22Rv1 (cell line): Measurements from ENCODE around the gene TSPOAP1.

Source experiments
- H3K27ac ChIP-seq: fragments of 450-650 bp; 2 replicates; pipeline ENCODE4 v1.5.1; 2017
- ZFX ChIP-seq: fragments of 450-650 bp; IDR thresholded peaks from 2 replicates; pipeline ENCODE4 v1.6.1; 2017; ENCODE audit warnings: antibody characterized with exemption, borderline replicate concordance
- TF ChIP-seq, protein P1 (sequence below): fragments of 450-650 bp; IDR thresholded peaks from 2 replicates; pipeline ENCODE4 v1.5.1; 2017; ENCODE audit warnings: mild to moderate bottlenecking

The TSPOAP1 gene

DNA sequence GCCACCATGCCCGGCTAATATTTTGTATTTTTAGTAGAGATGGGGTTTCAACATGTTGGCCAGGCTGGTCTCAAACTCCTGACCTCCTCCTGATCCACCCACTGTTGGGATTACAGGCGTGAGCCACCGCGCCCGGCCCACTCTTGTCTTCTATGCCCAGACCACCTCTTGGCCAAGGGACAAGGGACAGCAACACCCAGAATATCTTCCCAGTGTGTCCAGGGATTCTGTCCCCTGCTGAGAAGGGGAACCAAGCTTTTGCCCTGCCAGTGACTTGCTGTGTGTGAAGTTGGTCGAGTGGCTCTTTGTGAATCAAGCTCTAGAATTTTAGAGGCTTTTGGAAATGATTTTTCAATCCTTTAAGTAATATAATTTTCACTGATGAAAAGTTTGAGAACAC lies 46.2 kb downstream of the TSPOAP1 start:
- no peak for TF ChIP-seq ZFX
- TF ChIP-seq, protein P1, sequence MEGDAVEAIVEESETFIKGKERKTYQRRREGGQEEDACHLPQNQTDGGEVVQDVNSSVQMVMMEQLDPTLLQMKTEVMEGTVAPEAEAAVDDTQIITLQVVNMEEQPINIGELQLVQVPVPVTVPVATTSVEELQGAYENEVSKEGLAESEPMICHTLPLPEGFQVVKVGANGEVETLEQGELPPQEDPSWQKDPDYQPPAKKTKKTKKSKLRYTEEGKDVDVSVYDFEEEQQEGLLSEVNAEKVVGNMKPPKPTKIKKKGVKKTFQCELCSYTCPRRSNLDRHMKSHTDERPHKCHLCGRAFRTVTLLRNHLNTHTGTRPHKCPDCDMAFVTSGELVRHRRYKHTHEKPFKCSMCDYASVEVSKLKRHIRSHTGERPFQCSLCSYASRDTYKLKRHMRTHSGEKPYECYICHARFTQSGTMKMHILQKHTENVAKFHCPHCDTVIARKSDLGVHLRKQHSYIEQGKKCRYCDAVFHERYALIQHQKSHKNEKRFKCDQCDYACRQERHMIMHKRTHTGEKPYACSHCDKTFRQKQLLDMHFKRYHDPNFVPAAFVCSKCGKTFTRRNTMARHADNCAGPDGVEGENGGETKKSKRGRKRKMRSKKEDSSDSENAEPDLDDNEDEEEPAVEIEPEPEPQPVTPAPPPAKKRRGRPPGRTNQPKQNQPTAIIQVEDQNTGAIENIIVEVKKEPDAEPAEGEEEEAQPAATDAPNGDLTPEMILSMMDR = no peak

DNA sequence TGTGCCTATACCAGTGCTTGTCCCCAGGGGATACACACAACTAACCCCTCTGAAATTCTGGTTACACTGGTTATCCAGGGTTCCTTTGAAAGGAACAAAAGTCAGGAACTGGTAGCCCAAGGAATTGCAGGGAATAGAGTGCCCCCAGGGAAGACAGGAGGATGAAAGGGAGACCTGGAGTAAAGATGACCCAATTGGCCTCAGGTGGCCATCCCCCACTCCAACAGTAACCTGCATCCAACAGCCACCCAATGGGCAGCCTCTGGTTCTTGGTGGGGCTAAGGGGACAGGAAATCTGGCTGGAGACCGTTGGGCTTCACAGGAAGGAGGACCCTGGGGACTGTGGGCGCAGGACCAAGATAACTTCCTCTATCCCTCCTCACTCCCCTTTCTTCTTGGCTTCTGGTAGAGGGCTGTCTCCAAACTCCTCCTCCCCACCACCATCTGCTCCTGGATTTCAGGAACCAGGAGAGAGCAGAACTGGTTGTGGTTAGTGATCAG lies 47.0 kb downstream of the TSPOAP1 start:
- no peak for TF ChIP-seq ZFX
- TF ChIP-seq, protein P1 = no peak
- H3K27ac ChIP-seq = no peak overlapping the region

More for the DNA sequence above, 46.2 kb downstream of the TSPOAP1 start:
- no peak overlapping the region for H3K27ac ChIP-seq

DNA sequence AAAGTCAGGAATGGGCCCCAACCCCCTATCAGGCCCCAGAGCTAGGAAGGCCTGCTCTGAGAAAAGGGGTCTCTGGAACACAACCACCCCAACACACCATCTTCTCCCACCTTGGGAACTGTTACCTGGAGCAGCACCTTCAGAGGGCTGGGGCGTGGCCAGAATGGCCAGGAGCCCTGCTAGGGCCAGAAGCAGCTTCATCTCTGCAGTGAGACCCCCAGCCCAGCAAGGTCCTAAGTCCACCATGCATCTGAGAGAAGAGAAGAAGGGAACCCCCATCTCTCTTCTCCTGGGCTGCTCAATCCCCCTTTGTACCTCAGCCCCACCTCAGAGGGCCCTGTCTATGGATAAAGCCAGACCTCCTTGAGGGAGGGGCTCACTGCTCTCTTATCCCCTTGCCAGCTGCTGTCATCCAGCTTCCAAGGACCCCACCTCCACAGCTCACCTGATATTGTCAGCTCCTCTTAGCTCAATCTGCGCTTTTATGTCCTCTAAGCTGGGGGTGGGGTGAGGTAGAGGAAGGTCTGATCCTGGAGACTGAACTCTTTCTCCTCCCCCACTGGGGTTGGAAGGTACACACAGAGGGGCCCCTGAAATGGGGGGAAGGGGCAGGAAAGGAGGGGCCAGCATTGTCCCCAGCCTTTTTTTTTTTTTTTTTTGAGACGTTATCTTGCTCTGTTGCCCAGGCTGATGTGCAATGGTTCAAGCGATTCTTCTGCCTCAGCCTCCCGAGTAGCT lies 47.9 kb downstream of the TSPOAP1 start, which contains the start of gene MPO:
Gene MPO, minus strand, starts transcription at position 456 of the 738 bp plus-strand sequence. Its CDS starts 177 bp downstream, at position 279.
- H3K27ac ChIP-seq = no peak within 1 kb of the TSS
- no peak for TF ChIP-seq ZFX
- TF ChIP-seq, protein P1 = no peak

DNA sequence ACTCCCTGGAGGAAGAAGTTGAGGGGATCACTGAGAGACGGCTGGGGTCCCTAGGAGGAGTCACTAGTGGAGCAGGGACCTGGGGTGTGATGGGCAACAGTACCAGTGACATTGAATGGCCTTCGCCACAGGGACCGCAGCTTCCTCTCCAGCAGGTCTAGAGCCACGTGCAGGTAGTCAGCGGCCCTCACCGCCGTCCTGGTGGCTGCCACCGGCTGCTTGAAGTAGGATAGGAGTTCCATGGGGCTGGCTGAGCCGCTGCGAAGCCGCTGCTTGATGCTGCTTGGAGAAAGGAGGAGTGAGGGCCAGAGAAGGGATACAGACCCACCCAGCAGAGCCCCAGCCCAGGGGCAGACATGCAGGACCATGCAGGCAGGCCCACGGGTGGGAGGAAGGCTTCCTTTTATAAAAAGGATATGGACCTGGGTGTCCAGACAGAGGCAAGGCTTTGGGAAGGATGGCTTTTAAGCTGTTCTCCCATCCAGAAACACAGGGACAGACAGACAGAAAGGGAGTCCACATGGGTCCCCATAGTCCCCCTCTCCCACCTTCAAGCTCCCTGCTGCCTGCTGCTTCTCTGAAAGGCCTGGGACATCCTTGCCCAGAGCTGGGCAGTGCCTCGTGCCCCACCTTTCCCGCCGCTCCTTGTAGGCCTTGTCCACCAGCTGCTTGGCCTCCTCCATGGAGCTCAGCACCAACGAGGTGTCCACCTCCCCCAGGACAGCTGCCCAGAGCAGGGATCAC lies 48.7 kb downstream of the TSPOAP1 start:
- TF ChIP-seq, protein P1 = no peak
- TF ChIP-seq ZFX = no peak

DNA sequence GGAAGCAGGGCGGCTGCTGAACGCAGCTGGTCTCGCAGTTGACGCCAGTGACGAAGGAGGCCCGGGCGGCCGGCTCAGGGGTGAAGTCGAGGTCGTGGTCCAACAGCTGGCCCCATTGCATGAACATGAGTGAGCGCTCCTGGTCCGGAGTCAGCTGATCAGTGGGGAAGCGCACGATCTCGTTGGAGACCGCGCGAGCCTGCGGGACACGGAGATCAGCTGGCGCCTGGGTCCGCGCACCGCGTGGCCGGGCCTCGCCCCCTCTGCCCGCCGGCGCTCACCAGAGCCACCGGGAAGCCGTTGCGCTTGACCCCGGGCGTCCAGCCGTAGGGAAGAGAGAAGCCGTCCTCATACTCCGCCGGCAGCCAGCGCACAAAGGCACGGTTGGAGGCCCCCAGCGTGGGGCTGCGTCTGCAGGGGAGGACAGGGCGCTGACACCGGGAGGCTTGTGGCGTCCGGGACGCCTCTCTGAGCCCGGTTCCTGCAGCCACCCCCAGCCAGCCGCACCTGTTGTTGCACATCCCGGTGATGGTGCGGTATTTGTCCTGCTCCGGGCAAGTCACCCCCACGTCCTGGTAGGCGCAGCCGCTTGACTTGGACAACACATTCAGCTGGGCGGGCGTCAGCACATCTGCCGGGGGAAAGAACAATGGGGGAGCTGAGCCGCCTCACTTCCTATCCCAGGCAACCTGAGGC lies 49.4 kb downstream of the TSPOAP1 start:
- no peak overlapping the region for H3K27ac ChIP-seq
- TF ChIP-seq, protein P1 = no peak
- TF ChIP-seq ZFX = no peak

More for the DNA sequence above, 48.7 kb downstream of the TSPOAP1 start:
- no peak overlapping the region for H3K27ac ChIP-seq

DNA sequence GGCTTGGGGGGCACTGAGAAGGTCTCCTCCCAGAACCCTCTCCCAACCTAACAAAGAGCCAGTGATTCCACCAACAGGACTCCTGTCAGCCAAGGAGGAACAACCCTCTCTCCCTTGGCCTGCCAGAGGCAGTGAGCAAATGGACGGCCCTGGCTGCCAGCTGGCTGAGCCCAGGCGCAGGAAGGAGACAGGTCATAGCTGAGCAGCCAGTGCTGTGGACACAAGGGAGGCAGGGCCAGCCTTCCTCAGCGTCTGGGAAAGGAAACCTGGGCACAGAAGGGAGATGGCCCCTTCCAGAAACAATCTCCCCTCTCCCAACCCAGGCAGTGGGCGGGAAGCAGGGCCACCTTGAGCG lies 50.0 kb downstream of the TSPOAP1 start:
- TF ChIP-seq, protein P1 = no peak
- no peak for TF ChIP-seq ZFX
- no peak overlapping the region for H3K27ac ChIP-seq
